Measurements from ENCODE around the gene GLT6D1. TPM values are rescaled to one million over a fixed set of nuclear protein-coding genes. Genes with fewer than 3 reads are reported as not detected.

GLT6D1 gene
- total RNA-seq, 4 donors from 2014 or later = not detected

DNA sequence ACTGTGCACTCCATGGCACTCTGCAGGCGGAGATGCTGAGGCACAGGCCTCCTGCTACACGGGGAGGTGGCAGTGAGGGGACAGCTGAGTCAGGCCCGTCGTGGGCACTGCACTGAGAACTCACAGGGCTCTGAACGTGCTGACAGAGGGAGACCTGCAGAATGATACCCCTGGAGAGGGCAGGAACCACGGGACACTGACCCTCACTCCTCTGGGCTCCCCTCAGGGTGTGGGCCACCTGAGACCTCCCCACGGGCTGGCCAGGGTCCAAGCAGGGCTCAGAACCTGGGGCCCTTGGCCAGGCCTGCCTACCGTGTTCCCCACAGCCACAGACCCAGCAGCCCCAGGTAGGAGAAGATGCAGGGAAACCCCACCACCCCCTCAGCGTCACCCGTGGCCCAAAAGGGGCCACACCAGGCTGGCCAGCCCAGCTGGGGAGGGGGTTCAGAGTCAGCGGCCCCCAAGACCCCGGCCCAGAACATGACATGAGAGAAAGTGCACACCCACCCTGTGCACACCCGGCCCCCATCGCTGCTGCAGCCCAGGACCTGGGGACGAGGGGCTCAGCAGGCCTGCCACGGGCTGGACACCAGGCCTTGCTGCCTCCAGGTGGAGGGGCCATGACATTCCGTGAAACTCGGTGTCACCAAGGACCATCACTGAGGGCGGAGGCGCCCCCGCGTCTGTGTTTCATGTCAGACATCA is 30.9 kb downstream of the GLT6D1 start:
- DNase-seq (ENCODE audit: low spot score) (no peak), ATAC-seq (ENCODE audit: low FRiP score) (no peak)
- TF ChIP-seq, protein P1, sequence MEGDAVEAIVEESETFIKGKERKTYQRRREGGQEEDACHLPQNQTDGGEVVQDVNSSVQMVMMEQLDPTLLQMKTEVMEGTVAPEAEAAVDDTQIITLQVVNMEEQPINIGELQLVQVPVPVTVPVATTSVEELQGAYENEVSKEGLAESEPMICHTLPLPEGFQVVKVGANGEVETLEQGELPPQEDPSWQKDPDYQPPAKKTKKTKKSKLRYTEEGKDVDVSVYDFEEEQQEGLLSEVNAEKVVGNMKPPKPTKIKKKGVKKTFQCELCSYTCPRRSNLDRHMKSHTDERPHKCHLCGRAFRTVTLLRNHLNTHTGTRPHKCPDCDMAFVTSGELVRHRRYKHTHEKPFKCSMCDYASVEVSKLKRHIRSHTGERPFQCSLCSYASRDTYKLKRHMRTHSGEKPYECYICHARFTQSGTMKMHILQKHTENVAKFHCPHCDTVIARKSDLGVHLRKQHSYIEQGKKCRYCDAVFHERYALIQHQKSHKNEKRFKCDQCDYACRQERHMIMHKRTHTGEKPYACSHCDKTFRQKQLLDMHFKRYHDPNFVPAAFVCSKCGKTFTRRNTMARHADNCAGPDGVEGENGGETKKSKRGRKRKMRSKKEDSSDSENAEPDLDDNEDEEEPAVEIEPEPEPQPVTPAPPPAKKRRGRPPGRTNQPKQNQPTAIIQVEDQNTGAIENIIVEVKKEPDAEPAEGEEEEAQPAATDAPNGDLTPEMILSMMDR (IDR thresholded peaks at IDR 0.05) = no peak

DNA sequence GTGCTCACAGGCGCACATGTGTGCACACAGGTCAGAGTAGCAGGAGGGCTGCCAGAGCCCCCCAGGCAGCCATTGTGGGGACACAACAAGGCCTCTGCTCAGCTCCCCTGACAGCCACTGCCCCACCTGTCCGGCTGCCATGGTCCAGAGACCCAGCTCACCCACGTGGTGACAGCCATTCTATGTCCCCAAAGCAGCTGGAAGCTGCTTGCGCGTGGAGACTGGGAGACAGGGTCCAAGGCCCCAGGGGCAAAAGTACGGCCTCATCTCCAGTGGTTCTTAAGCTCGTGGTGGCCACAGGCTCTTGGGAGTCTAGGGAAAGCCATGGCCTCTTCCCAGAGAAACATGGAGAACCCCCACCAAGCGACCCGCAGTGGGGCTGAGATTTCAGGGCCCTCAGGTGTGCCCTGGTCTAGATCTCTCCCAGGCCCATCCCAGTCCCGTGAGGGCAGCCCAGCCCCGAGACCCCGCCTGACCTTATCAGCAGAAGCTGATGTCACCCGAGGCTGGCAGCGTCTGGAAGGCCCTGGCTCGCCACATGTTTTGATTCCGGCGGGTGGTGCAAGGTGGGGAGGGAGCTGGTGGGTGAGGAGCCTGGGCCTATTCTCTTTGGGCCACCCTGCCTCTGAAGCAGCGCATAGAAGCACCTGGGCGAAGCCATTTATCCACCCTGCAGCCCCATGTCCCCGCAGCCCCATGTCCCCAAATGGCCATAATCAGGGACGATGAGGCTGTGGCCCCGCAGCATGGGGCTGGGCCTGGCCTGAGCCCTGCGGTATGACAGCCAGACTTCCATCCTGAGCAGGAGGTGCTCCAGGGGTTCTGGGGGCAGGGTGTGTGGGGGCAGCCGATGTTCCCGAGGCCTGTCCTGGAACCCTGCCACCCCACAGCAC is 31.7 kb downstream of the GLT6D1 start:
- TF ChIP-seq, protein P1 (IDR thresholded peaks at IDR 0.05) = no peak
- DNase-seq (ENCODE audit: low spot score) (no peak), ATAC-seq (ENCODE audit: low FRiP score) (no peak)

DNA sequence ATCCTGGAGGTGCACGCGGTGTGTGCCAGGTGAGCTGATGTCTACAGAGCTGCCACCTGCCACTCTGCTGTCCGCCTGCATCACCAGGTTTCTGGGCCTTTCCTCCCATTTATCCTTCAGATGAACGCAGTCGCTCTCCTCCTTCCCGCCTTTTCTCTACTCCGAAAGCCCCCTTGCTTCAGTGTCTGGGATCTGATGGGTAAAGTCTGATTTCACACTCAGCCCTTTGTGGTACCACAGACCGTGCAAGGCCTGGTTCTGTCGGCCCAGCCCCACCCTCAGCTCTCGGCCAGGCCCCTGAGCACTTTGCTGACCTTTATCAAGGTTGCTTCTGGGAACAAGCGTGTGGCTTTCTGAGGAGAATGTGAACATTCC is 32.5 kb downstream of the GLT6D1 start:
- ATAC-seq (ENCODE audit: low FRiP score) (no peak), DNase-seq (ENCODE audit: low spot score) (no peak)
- TF ChIP-seq, protein P1 (IDR thresholded peaks at IDR 0.05) = no peak

DNA sequence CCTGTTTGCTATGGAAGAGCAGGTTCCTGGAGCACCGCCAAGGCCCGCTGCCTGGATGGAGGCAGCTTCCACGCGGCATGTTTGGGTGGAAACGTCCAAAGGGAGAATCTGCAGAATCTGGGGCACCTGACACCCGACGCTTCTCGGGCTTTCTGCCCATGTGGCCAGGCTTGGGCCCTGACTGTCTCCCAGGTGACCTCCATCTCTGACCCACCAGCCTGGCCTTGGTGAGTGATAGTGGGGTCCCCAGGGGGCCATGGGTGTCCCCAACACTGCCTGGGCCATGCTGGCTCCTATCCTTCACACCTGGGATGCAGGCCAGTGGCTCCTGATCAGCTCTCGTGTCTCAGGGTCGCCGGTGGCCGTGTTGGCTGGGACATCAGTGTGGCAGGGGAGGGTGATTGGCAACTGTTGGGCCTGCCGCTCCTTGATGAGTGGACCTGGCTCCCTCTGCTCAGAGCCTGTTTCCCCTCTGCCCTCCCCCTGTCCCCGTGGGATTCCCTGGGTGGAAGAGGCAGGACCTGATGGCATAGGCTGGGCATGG is 34.0 kb downstream of the GLT6D1 start:
- TF ChIP-seq, protein P1 (IDR thresholded peaks at IDR 0.05) = no peak
- no peak for DNase-seq (ENCODE audit: low spot score)
- ATAC-seq (ENCODE audit: low FRiP score) = no peak

DNA sequence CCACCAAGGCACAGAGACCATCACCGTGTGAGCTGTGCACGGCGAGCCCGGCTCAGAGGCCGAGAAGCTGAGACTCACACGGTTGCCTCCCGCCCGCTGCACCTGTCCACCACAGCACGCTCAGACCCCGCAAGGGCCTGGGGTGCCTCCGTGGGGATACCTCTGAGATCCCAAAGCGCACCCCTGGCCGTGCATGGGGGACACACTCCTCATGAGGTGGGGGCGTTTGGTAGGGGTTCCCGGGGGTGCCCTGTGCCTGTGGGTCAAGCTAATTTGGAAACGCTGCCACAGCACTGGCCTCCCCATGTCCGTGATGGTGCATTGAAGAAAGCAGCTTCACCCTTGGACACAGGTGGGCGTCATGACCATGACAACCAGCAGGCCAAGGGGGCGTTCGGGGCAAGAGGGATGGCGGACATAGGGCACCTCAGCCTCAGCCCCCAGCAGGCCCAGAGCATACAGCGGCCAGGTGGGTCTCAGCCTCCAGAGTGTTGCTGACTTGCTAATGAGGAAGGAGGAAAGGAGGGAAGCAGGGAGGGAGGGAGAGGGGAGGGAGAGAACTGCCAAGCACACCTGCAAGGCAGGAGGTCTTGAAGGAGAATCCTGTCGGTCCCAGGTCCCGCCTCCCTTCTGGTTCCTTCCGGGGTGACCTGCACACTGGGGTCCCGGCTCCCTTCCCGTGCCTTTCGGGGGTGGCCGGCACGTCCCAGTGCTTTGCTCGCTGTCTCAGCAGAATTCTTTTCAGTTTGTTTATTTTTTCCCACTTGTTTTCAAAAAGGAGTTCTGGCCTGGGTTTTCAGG is 34.7 kb downstream of the GLT6D1 start:
- no peak for ATAC-seq (ENCODE audit: low FRiP score)
- TF ChIP-seq, protein P1 (IDR thresholded peaks at IDR 0.05) = no peak
- no peak for DNase-seq (ENCODE audit: low spot score)

DNA sequence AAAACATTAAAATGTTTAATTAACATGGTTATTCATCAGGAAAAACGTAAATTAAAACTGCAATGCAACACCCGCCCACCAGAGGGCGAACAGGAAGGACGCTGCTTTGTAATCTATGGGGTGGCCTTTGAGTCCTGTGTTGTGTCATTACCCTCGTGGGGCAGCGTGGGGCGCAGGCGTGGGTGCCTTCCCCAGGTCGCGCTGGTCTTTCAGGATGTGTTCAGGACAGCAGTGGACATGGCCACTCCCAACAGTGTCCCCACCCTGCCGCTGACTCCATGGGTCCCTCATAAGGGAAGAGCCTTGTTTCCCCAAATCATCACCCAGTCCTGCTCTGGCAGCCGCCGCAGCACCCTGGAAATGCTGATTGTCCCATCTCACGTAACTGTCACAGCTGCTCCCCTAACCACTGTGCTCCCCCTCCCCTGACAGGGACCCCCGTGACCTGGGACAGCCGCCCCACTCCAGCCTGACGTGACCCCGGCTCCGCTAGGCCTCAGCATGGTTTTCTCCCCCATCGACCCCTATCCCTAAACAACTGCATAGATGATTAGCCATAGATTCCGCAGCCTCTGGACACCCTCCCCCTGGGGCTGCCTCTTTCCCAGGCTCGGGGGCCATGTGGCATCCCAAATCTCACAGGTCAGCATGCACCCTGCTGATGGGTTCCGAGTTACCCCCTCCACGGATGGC is 36.4 kb downstream of the GLT6D1 start:
- ATAC-seq (ENCODE audit: low FRiP score) = no peak
- DNase-seq (ENCODE audit: low spot score) = peak; percentile 40
- TF ChIP-seq, protein P1 (IDR thresholded peaks at IDR 0.05) = no peak
